GM12864 (cell line): ENCODE data around the gene ERH.

Experiments used
- DNase-seq: peaks from one replicate; pipeline ENCODE4 v3.0.0-alpha.2; 2011; ENCODE audit warnings: low read depth
- H3K4me3 ChIP-seq: 2 replicates; pipeline ENCODE4 v1.5.1; 2011; ENCODE audit warnings: mild to moderate bottlenecking, low read depth, low read length, control low read depth
- TF ChIP-seq, protein P1 (sequence below): IDR thresholded peaks from 2 replicates; pipeline ENCODE4 v1.5.1; 2011; ENCODE audit warnings: low read depth, mild to moderate bottlenecking, moderate library complexity, low read length, control low read depth, inconsistent platforms; ENCODE audit errors: missing control alignments

The ERH gene

DNA sequence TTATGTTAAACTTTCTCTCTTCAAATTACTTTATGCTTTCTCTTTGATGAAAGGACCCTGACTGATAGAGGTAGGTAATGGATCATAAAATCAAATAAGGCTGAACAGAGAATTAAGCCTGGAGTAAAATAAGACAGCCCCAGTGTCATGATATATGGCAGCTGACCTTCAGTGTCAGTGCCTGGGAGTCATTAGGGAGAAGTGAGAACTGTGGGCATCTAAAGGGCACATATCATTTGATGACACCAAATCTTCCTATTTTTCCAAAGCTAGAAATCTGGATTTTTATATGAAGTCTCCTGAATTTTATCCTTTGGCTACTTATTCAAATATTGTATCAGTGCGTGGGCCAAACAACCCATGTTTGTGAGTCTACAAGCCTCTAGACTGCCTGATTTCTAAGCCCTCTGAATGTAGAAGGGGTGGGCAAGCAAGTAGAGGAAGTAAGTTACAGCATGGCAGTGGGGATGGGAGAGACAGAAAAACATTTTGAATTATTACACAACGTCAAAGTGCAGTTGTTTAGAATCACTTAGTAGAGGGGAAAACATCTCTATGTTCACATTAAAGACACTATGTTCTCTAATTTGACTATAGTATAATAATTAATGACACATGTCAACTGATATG, 10.3 kb upstream of the ERH start:
- DNase-seq = no peak
- H3K4me3 ChIP-seq = no peak overlapping the region
- TF ChIP-seq, protein P1, sequence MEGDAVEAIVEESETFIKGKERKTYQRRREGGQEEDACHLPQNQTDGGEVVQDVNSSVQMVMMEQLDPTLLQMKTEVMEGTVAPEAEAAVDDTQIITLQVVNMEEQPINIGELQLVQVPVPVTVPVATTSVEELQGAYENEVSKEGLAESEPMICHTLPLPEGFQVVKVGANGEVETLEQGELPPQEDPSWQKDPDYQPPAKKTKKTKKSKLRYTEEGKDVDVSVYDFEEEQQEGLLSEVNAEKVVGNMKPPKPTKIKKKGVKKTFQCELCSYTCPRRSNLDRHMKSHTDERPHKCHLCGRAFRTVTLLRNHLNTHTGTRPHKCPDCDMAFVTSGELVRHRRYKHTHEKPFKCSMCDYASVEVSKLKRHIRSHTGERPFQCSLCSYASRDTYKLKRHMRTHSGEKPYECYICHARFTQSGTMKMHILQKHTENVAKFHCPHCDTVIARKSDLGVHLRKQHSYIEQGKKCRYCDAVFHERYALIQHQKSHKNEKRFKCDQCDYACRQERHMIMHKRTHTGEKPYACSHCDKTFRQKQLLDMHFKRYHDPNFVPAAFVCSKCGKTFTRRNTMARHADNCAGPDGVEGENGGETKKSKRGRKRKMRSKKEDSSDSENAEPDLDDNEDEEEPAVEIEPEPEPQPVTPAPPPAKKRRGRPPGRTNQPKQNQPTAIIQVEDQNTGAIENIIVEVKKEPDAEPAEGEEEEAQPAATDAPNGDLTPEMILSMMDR = no peak

DNA sequence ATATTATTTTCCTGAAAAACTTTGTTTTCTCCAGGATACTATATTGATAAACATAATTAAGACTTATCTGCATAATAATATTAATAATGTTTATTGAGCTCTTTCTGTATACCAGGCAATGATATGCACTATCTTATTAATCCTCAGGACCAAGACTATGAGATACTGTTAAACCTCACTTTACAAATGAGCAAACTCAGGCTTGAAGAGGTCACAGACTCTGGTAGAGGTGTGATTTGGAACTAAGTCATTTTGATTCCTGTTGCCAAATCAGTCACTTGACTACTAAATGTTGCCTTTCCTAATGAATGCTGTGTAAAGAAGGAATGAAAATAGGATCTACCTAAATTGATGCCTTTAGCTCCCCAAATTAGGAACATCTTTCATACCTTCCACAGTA, 7.7 kb upstream of the ERH start:
- TF ChIP-seq, protein P1 = no peak
- no peak for DNase-seq
- no peak overlapping the region for H3K4me3 ChIP-seq

DNA sequence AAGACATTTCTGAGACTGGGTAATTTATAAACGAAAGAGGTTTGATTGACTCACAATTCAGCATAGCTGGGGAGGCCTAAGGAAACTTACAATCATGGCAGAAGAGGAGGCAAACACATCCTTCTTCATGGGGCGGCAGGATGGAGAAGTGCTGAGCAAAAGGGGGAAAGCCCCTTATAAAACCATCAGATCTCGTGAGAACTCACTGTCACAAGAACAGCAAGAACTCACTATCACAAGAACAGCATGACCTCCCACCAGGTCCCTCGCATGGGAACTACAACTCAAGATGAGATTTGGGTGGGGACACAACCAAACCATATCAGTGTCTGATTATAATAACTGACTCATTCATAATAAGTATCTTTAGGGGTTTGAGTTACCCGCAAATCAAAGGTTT, 6.8 kb upstream of the ERH start:
- TF ChIP-seq, protein P1 = no peak
- no peak overlapping the region for H3K4me3 ChIP-seq
- no peak for DNase-seq

DNA sequence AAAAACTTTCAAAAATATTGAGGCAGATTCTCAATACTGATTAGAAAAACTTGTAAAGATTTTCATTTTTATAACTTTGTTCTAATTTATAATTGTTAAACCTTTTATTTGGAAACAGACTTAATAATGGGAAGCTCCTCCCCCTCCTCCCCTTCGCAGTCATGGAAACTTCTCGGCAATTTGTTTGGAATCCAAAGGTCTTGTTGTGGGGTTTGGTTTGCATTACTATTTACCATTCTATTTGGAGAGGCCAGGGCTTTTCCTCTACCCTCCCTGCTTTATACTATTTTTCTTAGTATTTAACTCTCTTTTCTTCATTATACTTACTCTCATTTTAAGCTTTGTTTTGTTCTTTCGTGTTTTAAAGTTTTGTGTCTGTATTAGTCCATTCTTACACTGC, 6.4 kb upstream of the ERH start:
- no peak overlapping the region for H3K4me3 ChIP-seq
- TF ChIP-seq, protein P1 = no peak
- no peak for DNase-seq

DNA sequence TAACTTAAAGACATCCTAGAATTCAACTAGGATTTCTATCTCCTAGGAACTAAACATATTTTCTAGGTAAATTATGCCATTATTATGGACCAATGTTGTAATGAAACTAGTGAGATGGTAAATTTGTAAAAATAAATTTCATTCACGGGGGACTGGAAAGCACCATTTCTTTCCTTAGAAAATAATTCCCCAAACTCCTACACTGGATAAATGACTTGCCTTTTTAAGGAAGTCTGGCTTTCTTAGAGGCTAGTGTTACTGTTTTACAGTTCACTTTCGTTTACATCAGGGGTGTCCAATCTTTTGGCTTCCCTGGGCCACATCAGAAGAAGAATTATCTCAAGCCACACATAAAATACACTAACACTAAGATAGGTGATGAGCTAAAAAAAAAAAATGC, 3.7 kb upstream of the ERH start:
- H3K4me3 ChIP-seq = no peak overlapping the region
- DNase-seq = no peak
- TF ChIP-seq, protein P1 = no peak

DNA sequence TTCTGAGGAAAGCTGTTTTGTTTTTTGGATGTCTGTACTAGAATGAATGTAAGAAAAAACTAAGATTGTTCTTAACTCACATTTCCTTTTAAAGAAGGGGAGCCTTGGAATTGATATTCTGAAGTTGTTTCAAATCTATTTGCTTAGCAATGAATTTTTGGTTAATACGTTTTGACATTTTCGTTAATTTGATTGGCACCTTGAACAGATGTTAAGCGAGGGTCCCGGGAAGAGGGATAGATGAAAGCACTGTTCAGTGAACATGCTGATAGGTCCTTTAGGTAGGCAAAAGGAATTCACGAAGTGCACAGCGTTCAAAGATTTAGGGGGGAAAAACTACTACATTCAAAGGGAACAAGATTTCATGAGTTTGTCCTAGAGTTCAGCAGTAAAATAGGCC, 2.1 kb upstream of the ERH start:
- peak overlapping the region; percentile 99; the same call in 1 of the 2 replicates for H3K4me3 ChIP-seq
- DNase-seq = no peak
- TF ChIP-seq, protein P1 = no peak

DNA sequence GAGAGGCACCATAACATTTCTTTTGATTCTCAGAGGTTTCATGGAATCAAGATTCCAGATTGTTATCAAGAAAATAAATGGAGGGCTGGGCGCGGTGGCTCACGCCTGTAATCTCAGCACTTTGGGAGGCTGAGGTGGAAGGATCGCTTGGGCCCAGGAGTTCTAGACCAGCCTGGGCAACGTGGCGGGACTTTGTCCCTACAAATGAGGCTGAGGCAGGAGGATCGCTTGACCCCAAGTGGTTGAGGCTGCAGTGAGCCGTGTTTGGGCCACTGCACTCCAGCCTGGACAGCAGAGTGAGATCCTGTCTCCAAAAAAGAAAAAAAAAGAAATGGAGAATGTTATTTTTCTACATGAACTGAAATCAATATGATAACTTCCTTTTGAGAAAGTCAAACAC, 1.7 kb upstream of the ERH start:
- H3K4me3 ChIP-seq = peak overlapping the region; percentile 99
- no peak for DNase-seq
- TF ChIP-seq, protein P1 = no peak
